HEK293 (cell line): ENCODE measurements around the gene HMGA1.
A peak's percentile ranks its signal among the peaks of the same experiment; 100 is the strongest.

Source experiments
- GLIS1 ChIP-seq: fragments of 450-650 bp; formaldehyde crosslinking; IDR thresholded peaks from 2 replicates; pipeline ENCODE4 v1.5.1; 2016; ENCODE audit warnings: missing biosample characterization, missing genetic modification characterization
- KLF7 ChIP-seq: fragments of 450-650 bp; formaldehyde crosslinking; IDR thresholded peaks from 2 replicates; pipeline ENCODE4 v1.5.1; 2016; ENCODE audit warnings: missing biosample characterization, missing genetic modification characterization, borderline replicate concordance
- PRDM1 ChIP-seq: fragments of 450-650 bp; formaldehyde crosslinking; IDR thresholded peaks from 2 replicates; pipeline ENCODE4; 2016; ENCODE audit warnings: missing biosample characterization, missing genetic modification characterization
- RBAK ChIP-seq: fragments of 450-650 bp; formaldehyde crosslinking; IDR thresholded peaks from 2 replicates; pipeline ENCODE4 v1.5.1; 2016; ENCODE audit warnings: missing biosample characterization, missing genetic modification characterization
- SETDB1 ChIP-seq: IDR thresholded peaks from one replicate; pipeline ENCODE4 v1.6.1; 2017; ENCODE audit warnings: mild to moderate bottlenecking, low read length, moderate library complexity, mixed read lengths; ENCODE audit not compliant: insufficient read length
- YY2 ChIP-seq: fragments of 450-650 bp; formaldehyde crosslinking; IDR thresholded peaks from 2 replicates; pipeline ENCODE4 v1.5.1; 2016; ENCODE audit warnings: missing biosample characterization, missing genetic modification characterization
- ZBTB17 ChIP-seq: fragments of 450-650 bp; formaldehyde crosslinking; IDR thresholded peaks from 2 replicates; pipeline ENCODE4 v1.5.1; 2016; ENCODE audit warnings: missing biosample characterization, missing genetic modification characterization
- ZBTB20 ChIP-seq: fragments of 450-650 bp; formaldehyde crosslinking; IDR thresholded peaks from 2 replicates; pipeline ENCODE4 v1.5.1; 2016; ENCODE audit warnings: missing biosample characterization, missing genetic modification characterization
- ZFHX2 ChIP-seq: fragments of 450-650 bp; formaldehyde crosslinking; conservative IDR thresholded peaks from 2 replicates; pipeline ENCODE4 v1.5.1; 2016; ENCODE audit warnings: missing biosample characterization, missing genetic modification characterization
- ZNF112 ChIP-seq: fragments of 450-650 bp; formaldehyde crosslinking; IDR thresholded peaks from 2 replicates; pipeline ENCODE4 v1.5.0; 2017; ENCODE audit warnings: missing biosample characterization, missing genetic modification characterization
- ZNF114 ChIP-seq: fragments of 450-650 bp; formaldehyde crosslinking; IDR thresholded peaks from 2 replicates; pipeline ENCODE4 v1.5.0; 2017; ENCODE audit warnings: missing biosample characterization, missing genetic modification characterization
- ZNF133 ChIP-seq: fragments of 450-650 bp; formaldehyde crosslinking; IDR thresholded peaks from 2 replicates; pipeline ENCODE4 v1.5.1; 2016; ENCODE audit warnings: missing biosample characterization, missing genetic modification characterization
- ZNF140 ChIP-seq: fragments of 450-650 bp; formaldehyde crosslinking; IDR thresholded peaks from 2 replicates; pipeline ENCODE4 v1.5.1; 2016; ENCODE audit warnings: missing biosample characterization, missing genetic modification characterization
- ZNF157 ChIP-seq: fragments of 450-650 bp; formaldehyde crosslinking; IDR thresholded peaks from 2 replicates; pipeline ENCODE4 v1.5.1; 2016; ENCODE audit warnings: missing biosample characterization, missing genetic modification characterization
- ZNF221 ChIP-seq: fragments of 450-650 bp; formaldehyde crosslinking; IDR thresholded peaks from 2 replicates; pipeline ENCODE4 v1.5.1; 2017; ENCODE audit warnings: missing biosample characterization, missing genetic modification characterization, borderline replicate concordance
- ZNF302 ChIP-seq: fragments of 450-650 bp; formaldehyde crosslinking; IDR thresholded peaks from 2 replicates; pipeline ENCODE4 v1.5.1; 2016; ENCODE audit warnings: missing biosample characterization, missing genetic modification characterization, low read depth
- ZNF335 ChIP-seq: fragments of 450-650 bp; formaldehyde crosslinking; conservative IDR thresholded peaks from 2 replicates; pipeline ENCODE4 v1.5.1; 2016; ENCODE audit warnings: missing biosample characterization, missing genetic modification characterization
- ZNF37A ChIP-seq: fragments of 450-650 bp; IDR thresholded peaks from 2 replicates; pipeline ENCODE4 v1.5.1; 2018; ENCODE audit warnings: missing biosample characterization, missing genetic modification characterization
- ZNF394 ChIP-seq: fragments of 450-650 bp; formaldehyde crosslinking; IDR thresholded peaks from 2 replicates; pipeline ENCODE4 v1.5.1; 2016; ENCODE audit warnings: missing biosample characterization, missing genetic modification characterization, mild to moderate bottlenecking, moderate library complexity, borderline replicate concordance
- ZNF404 ChIP-seq: fragments of 450-650 bp; formaldehyde crosslinking; IDR thresholded peaks from 2 replicates; pipeline ENCODE4 v1.5.1; 2017; ENCODE audit warnings: missing biosample characterization, missing genetic modification characterization
- ZNF473 ChIP-seq: fragments of 450-650 bp; formaldehyde crosslinking; IDR thresholded peaks from 2 replicates; pipeline ENCODE4 v1.5.1; 2017; ENCODE audit warnings: missing biosample characterization, missing genetic modification characterization
- ZNF521 ChIP-seq: fragments of 450-650 bp; formaldehyde crosslinking; IDR thresholded peaks from 2 replicates; pipeline ENCODE4 v1.5.1; 2017; ENCODE audit warnings: missing biosample characterization, mild to moderate bottlenecking, missing genetic modification characterization
- ZNF529 ChIP-seq: fragments of 450-650 bp; formaldehyde crosslinking; IDR thresholded peaks from 2 replicates; pipeline ENCODE4 v1.5.1; 2017; ENCODE audit warnings: missing genetic modification characterization, missing biosample characterization; ENCODE audit not compliant: insufficient replicate concordance
- ZNF571 ChIP-seq: fragments of 450-650 bp; formaldehyde crosslinking; IDR thresholded peaks from 2 replicates; pipeline ENCODE4 v1.5.0; 2017; ENCODE audit warnings: missing biosample characterization, missing genetic modification characterization
- ZNF585B ChIP-seq: fragments of 450-650 bp; formaldehyde crosslinking; IDR thresholded peaks from 2 replicates; pipeline ENCODE4 v1.5.1; 2016; ENCODE audit warnings: missing biosample characterization, missing genetic modification characterization
- ZNF600 ChIP-seq: fragments of 450-650 bp; formaldehyde crosslinking; IDR thresholded peaks from 2 replicates; pipeline ENCODE4 v1.5.1; 2016; ENCODE audit warnings: missing biosample characterization, missing genetic modification characterization
- ZNF792 ChIP-seq: fragments of 450-650 bp; formaldehyde crosslinking; IDR thresholded peaks from 2 replicates; pipeline ENCODE4 v1.5.1; 2016; ENCODE audit warnings: missing biosample characterization, missing genetic modification characterization
- ZNF830 ChIP-seq: fragments of 450-650 bp; IDR thresholded peaks from 2 replicates; pipeline ENCODE4 v1.5.0; 2018; ENCODE audit warnings: missing biosample characterization, missing genetic modification characterization, low read depth, mild to moderate bottlenecking, moderate library complexity
- TF ChIP-seq, protein P1 (sequence below): fragments of 450-650 bp; formaldehyde crosslinking; IDR thresholded peaks from 2 replicates; pipeline ENCODE4 v1.5.1; 2016; ENCODE audit warnings: missing biosample characterization, missing genetic modification characterization
- TF ChIP-seq, protein P2 (sequence below): fragments of 450-650 bp; formaldehyde crosslinking; IDR thresholded peaks from 2 replicates; pipeline ENCODE4 v1.5.1; 2017; ENCODE audit warnings: missing biosample characterization, missing genetic modification characterization
- TF ChIP-seq, protein P3 (sequence below): fragments of 450-650 bp; formaldehyde crosslinking; IDR thresholded peaks from 2 replicates; pipeline ENCODE4 v1.5.1; 2016; ENCODE audit warnings: missing biosample characterization, missing genetic modification characterization
- TF ChIP-seq, protein P4 (sequence below): fragments of 450-650 bp; formaldehyde crosslinking; IDR thresholded peaks from 2 replicates; pipeline ENCODE4 v1.5.1; 2017; ENCODE audit warnings: missing biosample characterization, mild to moderate bottlenecking, missing genetic modification characterization, moderate library complexity
- TF ChIP-seq, protein P5 (sequence below): fragments of 450-650 bp; IDR thresholded peaks from 2 replicates; pipeline ENCODE4 v1.5.1; 2018; ENCODE audit warnings: missing biosample characterization, missing genetic modification characterization
- TF ChIP-seq, protein P6 (sequence below): fragments of 450-650 bp; formaldehyde crosslinking; IDR thresholded peaks from 2 replicates; pipeline ENCODE4 v1.5.1; 2016; ENCODE audit warnings: missing biosample characterization, missing genetic modification characterization

Gene HMGA1

DNA sequence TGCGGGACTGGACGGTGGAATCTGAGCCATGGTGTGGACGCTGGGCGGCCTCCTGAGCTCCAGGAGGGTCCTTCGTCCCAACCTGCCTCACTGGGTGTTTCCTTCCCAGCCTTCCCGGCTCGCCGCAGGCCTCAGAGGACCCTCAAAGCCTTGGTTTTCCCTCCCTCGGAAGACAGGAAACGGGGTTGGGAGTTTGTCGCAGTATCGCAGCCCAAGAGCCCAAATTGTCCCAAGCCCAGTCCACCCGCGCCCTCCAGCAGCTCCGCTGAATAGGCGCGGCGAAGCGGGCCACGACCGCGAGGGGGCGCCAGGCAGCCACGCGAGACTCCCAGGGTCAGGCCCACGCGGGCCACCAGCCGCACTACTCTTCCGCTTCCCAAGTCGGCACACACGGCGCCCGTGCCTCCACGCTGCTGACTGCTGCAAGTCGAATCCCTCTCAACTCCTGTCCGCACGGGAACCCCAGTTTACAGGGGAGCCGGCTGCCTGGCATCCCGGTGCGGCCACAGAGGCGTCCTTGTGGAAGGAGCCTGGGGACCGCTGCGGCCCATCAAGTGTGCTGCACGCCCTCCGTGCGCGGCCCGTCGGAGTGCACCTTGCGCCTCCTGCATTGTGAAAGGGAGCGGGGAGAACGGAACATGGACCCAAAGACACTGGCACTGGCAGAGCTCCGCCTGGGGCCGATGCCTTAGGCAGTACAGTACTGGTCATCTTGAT is 40.4 kb upstream of the HMGA1 start (continued):
- TF ChIP-seq, protein P1, sequence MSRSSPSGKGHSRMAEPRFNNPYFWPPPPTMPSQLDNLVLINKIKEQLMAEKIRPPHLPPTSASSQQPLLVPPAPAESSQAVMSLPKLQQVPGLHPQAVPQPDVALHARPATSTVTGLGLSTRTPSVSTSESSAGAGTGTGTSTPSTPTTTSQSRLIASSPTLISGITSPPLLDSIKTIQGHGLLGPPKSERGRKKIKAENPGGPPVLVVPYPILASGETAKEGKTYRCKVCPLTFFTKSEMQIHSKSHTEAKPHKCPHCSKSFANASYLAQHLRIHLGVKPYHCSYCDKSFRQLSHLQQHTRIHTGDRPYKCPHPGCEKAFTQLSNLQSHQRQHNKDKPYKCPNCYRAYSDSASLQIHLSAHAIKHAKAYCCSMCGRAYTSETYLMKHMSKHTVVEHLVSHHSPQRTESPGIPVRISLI (tag by site-specific recombination) = no peak
- TF ChIP-seq ZBTB20 (no peak), ZNF600 (tag by site-specific recombination) (peak; percentile 72), ZNF830 (no peak), ZNF114 (no peak), ZFHX2 (tag by site-specific recombination) (peak; percentile 71), ZNF473 (tag by site-specific recombination) (no peak), PRDM1 (tag by site-specific recombination) (no peak), ZNF585B (tag by site-specific recombination) (no peak), KLF7 (tag by site-specific recombination) (no peak), ZNF404 (tag by site-specific recombination) (no peak), YY2 (tag by site-specific recombination) (no peak), ZNF157 (tag by site-specific recombination) (no peak), ZBTB17 (tag by site-specific recombination) (no peak), ZNF302 (tag by site-specific recombination) (no peak), ZNF571 (tag by site-specific recombination) (no peak), RBAK (tag by site-specific recombination) (no peak), ZNF37A (tag by site-specific recombination) (no peak), ZNF140 (tag by site-specific recombination) (no peak), ZNF792 (tag by site-specific recombination) (no peak), ZNF221 (tag by site-specific recombination) (no peak), ZNF133 (no peak), ZNF529 (tag by site-specific recombination) (no peak), ZNF335 (tag by site-specific recombination) (peak; percentile 40), ZNF112 (tag by site-specific recombination) (no peak), SETDB1 (no peak), ZNF521 (tag by site-specific recombination) (no peak), ZNF394 (tag by site-specific recombination) (peak; percentile 29; the same call in 1 of the 2 replicates), GLIS1 (tag by site-specific recombination) (peak; percentile 52)
- TF ChIP-seq, protein P2, sequence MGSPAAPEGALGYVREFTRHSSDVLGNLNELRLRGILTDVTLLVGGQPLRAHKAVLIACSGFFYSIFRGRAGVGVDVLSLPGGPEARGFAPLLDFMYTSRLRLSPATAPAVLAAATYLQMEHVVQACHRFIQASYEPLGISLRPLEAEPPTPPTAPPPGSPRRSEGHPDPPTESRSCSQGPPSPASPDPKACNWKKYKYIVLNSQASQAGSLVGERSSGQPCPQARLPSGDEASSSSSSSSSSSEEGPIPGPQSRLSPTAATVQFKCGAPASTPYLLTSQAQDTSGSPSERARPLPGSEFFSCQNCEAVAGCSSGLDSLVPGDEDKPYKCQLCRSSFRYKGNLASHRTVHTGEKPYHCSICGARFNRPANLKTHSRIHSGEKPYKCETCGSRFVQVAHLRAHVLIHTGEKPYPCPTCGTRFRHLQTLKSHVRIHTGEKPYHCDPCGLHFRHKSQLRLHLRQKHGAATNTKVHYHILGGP = no peak
- TF ChIP-seq, protein P3, sequence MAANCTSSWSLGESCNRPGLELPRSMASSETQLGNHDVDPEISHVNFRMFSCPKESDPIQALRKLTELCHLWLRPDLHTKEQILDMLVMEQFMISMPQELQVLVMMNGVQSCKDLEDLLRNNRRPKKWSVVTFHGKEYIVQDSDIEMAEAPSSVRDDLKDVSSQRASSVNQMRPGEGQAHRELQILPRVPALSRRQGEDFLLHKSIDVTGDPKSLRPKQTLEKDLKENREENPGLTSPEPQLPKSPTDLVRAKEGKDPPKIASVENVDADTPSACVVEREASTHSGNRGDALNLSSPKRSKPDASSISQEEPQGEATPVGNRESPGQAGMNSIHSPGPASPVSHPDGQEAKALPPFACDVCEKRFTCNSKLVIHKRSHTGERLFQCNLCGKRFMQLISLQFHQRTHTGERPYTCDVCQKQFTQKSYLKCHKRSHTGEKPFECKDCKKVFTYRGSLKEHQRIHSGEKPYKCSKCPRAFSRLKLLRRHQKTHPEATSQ (tag by site-specific recombination) = no peak
- TF ChIP-seq, protein P4, sequence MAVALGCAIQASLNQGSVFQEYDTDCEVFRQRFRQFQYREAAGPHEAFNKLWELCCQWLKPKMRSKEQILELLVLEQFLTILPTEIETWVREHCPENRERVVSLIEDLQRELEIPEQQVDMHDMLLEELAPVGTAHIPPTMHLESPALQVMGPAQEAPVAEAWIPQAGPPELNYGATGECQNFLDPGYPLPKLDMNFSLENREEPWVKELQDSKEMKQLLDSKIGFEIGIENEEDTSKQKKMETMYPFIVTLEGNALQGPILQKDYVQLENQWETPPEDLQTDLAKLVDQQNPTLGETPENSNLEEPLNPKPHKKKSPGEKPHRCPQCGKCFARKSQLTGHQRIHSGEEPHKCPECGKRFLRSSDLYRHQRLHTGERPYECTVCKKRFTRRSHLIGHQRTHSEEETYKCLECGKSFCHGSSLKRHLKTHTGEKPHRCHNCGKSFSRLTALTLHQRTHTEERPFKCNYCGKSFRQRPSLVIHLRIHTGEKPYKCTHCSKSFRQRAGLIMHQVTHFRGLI (tag by site-specific recombination) = no peak
- TF ChIP-seq, protein P5, sequence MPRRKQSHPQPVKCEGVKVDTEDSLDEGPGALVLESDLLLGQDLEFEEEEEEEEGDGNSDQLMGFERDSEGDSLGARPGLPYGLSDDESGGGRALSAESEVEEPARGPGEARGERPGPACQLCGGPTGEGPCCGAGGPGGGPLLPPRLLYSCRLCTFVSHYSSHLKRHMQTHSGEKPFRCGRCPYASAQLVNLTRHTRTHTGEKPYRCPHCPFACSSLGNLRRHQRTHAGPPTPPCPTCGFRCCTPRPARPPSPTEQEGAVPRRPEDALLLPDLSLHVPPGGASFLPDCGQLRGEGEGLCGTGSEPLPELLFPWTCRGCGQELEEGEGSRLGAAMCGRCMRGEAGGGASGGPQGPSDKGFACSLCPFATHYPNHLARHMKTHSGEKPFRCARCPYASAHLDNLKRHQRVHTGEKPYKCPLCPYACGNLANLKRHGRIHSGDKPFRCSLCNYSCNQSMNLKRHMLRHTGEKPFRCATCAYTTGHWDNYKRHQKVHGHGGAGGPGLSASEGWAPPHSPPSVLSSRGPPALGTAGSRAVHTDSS (tag by site-specific recombination) = no peak
- TF ChIP-seq, protein P6, sequence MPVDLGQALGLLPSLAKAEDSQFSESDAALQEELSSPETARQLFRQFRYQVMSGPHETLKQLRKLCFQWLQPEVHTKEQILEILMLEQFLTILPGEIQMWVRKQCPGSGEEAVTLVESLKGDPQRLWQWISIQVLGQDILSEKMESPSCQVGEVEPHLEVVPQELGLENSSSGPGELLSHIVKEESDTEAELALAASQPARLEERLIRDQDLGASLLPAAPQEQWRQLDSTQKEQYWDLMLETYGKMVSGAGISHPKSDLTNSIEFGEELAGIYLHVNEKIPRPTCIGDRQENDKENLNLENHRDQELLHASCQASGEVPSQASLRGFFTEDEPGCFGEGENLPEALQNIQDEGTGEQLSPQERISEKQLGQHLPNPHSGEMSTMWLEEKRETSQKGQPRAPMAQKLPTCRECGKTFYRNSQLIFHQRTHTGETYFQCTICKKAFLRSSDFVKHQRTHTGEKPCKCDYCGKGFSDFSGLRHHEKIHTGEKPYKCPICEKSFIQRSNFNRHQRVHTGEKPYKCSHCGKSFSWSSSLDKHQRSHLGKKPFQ (tag by site-specific recombination) = no peak
